GM12865 (cell line): ENCODE data around the gene TMPRSS4.

Experiments used
- DNase-seq: peaks from one replicate; pipeline ENCODE4 v3.0.0; 2010; ENCODE audit warnings: low read depth
- H3K4me3 ChIP-seq: 2 replicates; pipeline ENCODE4 v1.5.1; 2011; ENCODE audit warnings: mild to moderate bottlenecking, low read depth, low read length, control low read depth
- CTCF ChIP-seq: IDR thresholded peaks from 2 replicates; pipeline ENCODE4 v1.5.1; 2011; ENCODE audit warnings: low read length, control low read depth, low read depth, inconsistent platforms; ENCODE audit not compliant: insufficient read depth; ENCODE audit errors: missing control alignments

TMPRSS4 gene

GRCh38 chr11:118056806-118057205 is 20.1 kb upstream of the TMPRSS4 start:
- no peak overlapping the region for H3K4me3 ChIP-seq
- no peak for TF ChIP-seq CTCF
- no peak for DNase-seq

GRCh38 chr11:118057251-118058145 is 19.4 kb upstream of the TMPRSS4 start:
- no peak for TF ChIP-seq CTCF
- no peak overlapping the region for H3K4me3 ChIP-seq
- no peak for DNase-seq

GRCh38 chr11:118058311-118059245 is 18.3 kb upstream of the TMPRSS4 start:
- DNase-seq: no peak
- no peak for TF ChIP-seq CTCF
- no peak overlapping the region for H3K4me3 ChIP-seq

GRCh38 chr11:118059246-118059940 is 17.5 kb upstream of the TMPRSS4 start:
- no peak for TF ChIP-seq CTCF
- no peak for DNase-seq
- no peak overlapping the region for H3K4me3 ChIP-seq

- no peak for TF ChIP-seq CTCF
- no peak for DNase-seq
- no peak overlapping the region for H3K4me3 ChIP-seq
Measured at GRCh38 chr11:118060081-118060661, 16.7 kb upstream of the TMPRSS4 start.

- no peak overlapping the region for H3K4me3 ChIP-seq
- TF ChIP-seq CTCF: no peak
- DNase-seq: no peak
Measured at GRCh38 chr11:118060869-118061268, 16.0 kb upstream of the TMPRSS4 start.
